ENCODE results near the gene LAMTOR2. TPM values are rescaled to one million over a fixed set of nuclear protein-coding genes. Genes with fewer than 3 reads are reported as not detected.

The LAMTOR2 gene
- total and polyA plus RNA-seq, 10 of the 15 experiments (the other 5 are each of a cell fraction or from before 2014, with no cell fraction given), result 71.9 to 264 (median 97.0) TPM

- TF ChIP-seq, protein P1, sequence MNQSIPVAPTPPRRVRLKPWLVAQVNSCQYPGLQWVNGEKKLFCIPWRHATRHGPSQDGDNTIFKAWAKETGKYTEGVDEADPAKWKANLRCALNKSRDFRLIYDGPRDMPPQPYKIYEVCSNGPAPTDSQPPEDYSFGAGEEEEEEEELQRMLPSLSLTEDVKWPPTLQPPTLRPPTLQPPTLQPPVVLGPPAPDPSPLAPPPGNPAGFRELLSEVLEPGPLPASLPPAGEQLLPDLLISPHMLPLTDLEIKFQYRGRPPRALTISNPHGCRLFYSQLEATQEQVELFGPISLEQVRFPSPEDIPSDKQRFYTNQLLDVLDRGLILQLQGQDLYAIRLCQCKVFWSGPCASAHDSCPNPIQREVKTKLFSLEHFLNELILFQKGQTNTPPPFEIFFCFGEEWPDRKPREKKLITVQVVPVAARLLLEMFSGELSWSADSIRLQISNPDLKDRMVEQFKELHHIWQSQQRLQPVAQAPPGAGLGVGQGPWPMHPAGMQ (IDR thresholded peaks at IDR 0.05; ENCODE audit: borderline replicate concordance), result no peak
- TF ChIP-seq POU2F2 (IDR thresholded peaks at IDR 0.05; ENCODE audit: borderline replicate concordance, low read depth, low read length) (no peak), NR2F1 (conservative IDR thresholded peaks at IDR 0.05) (no peak), HCFC1 (IDR thresholded peaks at IDR 0.05; ENCODE audit: low read length) (0 out of 2 replicates have a peak, but pooled peaks have one; percentile 11), GABPA (IDR thresholded peaks at IDR 0.05; ENCODE audit: low read depth) (no peak), TCF12 (IDR thresholded peaks at IDR 0.05; ENCODE audit: low read depth, low read length) (0 out of 2 replicates have a peak, but pooled peaks have one; percentile 41), ZBTB4 (CRISPR knock-in tag; IDR thresholded peaks at IDR 0.05) (no peak), RAD21 (IDR thresholded peaks at IDR 0.05; ENCODE audit: insufficient read depth, low read depth, low read length) (peak; percentile 92), TCF3 (IDR thresholded peaks at IDR 0.05; ENCODE audit: borderline replicate concordance, insufficient read depth, low read depth, low read length) (no peak), PRDM15 (CRISPR knock-in tag; IDR thresholded peaks at IDR 0.05) (no peak), IRF4 (IDR thresholded peaks at IDR 0.05; ENCODE audit: low read depth, low read length) (0 out of 2 replicates have a peak, but pooled peaks have one; percentile 20), SUPT20H (IDR thresholded peaks at IDR 0.05; ENCODE audit: borderline replicate concordance, control insufficient read depth, low read depth, low read length) (no peak), MTA2 (IDR thresholded peaks at IDR 0.05; ENCODE audit: low read depth) (no peak), FOXK2 (IDR thresholded peaks at IDR 0.05) (no peak)
- TF ChIP-seq, protein P2, sequence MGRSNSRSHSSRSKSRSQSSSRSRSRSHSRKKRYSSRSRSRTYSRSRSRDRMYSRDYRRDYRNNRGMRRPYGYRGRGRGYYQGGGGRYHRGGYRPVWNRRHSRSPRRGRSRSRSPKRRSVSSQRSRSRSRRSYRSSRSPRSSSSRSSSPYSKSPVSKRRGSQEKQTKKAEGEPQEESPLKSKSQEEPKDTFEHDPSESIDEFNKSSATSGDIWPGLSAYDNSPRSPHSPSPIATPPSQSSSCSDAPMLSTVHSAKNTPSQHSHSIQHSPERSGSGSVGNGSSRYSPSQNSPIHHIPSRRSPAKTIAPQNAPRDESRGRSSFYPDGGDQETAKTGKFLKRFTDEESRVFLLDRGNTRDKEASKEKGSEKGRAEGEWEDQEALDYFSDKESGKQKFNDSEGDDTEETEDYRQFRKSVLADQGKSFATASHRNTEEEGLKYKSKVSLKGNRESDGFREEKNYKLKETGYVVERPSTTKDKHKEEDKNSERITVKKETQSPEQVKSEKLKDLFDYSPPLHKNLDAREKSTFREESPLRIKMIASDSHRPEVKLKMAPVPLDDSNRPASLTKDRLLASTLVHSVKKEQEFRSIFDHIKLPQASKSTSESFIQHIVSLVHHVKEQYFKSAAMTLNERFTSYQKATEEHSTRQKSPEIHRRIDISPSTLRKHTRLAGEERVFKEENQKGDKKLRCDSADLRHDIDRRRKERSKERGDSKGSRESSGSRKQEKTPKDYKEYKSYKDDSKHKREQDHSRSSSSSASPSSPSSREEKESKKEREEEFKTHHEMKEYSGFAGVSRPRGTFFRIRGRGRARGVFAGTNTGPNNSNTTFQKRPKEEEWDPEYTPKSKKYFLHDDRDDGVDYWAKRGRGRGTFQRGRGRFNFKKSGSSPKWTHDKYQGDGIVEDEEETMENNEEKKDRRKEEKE (IDR thresholded peaks at IDR 0.05), result no peak
- TF ChIP-seq, protein P3, sequence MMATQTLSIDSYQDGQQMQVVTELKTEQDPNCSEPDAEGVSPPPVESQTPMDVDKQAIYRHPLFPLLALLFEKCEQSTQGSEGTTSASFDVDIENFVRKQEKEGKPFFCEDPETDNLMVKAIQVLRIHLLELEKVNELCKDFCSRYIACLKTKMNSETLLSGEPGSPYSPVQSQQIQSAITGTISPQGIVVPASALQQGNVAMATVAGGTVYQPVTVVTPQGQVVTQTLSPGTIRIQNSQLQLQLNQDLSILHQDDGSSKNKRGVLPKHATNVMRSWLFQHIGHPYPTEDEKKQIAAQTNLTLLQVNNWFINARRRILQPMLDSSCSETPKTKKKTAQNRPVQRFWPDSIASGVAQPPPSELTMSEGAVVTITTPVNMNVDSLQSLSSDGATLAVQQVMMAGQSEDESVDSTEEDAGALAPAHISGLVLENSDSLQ (IDR thresholded peaks at IDR 0.05), result no peak
- TF ChIP-seq, protein P4, sequence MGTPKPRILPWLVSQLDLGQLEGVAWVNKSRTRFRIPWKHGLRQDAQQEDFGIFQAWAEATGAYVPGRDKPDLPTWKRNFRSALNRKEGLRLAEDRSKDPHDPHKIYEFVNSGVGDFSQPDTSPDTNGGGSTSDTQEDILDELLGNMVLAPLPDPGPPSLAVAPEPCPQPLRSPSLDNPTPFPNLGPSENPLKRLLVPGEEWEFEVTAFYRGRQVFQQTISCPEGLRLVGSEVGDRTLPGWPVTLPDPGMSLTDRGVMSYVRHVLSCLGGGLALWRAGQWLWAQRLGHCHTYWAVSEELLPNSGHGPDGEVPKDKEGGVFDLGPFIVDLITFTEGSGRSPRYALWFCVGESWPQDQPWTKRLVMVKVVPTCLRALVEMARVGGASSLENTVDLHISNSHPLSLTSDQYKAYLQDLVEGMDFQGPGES (IDR thresholded peaks at IDR 0.05), result no peak
Measured at GRCh38 chr1:156090840-156091188, 36.2 kb downstream of the LAMTOR2 start (continued).

Data from GM12878 (cell line).